RWPE1 (cell line): ENCODE data around the gene STX7.

ENCODE experiments used
- CTCF ChIA-PET: fragments of 350-600 bp; sonication (Branson Sonifier 250); formaldehyde crosslinking; extraction: SDS; loops from one replicate; lab custom pipeline; 2021; lab: Yijun Ruan, JAX
- POLR2A ChIA-PET: fragments of 400-600 bp; formaldehyde crosslinking; extraction: SDS; loops from one replicate; lab custom pipeline; 2020; ENCODE audit warnings: antibody characterized with exemption; ENCODE audit not compliant: low non-redundant PET; lab: Yijun Ruan, JAX
- DNase-seq: peaks from one replicate; pipeline ENCODE4 v3.0.0; 2012; ENCODE audit warnings: low spot score
- H3K27ac ChIP-seq: fragments of 450-650 bp; 2 replicates; pipeline ENCODE4 v1.5.1; 2017
- TF ChIP-seq, protein P1 (sequence below): fragments of 450-650 bp; conservative IDR thresholded peaks from 2 replicates; pipeline ENCODE4 v1.5.1; 2017; ENCODE audit warnings: low read depth, mild to moderate bottlenecking

The STX7 gene

GRCh38 chr6:132482581-132482980, 30.3 kb downstream of the STX7 start:
- DNase-seq, result no peak
- CTCF ChIA-PET, result no interaction called here
- TF ChIP-seq, protein P1, sequence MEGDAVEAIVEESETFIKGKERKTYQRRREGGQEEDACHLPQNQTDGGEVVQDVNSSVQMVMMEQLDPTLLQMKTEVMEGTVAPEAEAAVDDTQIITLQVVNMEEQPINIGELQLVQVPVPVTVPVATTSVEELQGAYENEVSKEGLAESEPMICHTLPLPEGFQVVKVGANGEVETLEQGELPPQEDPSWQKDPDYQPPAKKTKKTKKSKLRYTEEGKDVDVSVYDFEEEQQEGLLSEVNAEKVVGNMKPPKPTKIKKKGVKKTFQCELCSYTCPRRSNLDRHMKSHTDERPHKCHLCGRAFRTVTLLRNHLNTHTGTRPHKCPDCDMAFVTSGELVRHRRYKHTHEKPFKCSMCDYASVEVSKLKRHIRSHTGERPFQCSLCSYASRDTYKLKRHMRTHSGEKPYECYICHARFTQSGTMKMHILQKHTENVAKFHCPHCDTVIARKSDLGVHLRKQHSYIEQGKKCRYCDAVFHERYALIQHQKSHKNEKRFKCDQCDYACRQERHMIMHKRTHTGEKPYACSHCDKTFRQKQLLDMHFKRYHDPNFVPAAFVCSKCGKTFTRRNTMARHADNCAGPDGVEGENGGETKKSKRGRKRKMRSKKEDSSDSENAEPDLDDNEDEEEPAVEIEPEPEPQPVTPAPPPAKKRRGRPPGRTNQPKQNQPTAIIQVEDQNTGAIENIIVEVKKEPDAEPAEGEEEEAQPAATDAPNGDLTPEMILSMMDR, result no peak
- POLR2A ChIA-PET, result no interaction called here
- no peak overlapping the region for H3K27ac ChIP-seq

- TF ChIP-seq, protein P1, result no peak
- H3K27ac ChIP-seq, result no peak overlapping the region
- ChIA-PET CTCF (interaction anchor here (1.0 to 2.0 kb wide), 2 partner anchors 181 to 202 kb away, joined by 3 to 10 read pairs; no protein-coding TSS in a partner anchor), POLR2A (no interaction called here)
- no peak for DNase-seq
Observed at GRCh38 chr6:132481189-132481588, 31.7 kb downstream of the STX7 start.

DNA sequence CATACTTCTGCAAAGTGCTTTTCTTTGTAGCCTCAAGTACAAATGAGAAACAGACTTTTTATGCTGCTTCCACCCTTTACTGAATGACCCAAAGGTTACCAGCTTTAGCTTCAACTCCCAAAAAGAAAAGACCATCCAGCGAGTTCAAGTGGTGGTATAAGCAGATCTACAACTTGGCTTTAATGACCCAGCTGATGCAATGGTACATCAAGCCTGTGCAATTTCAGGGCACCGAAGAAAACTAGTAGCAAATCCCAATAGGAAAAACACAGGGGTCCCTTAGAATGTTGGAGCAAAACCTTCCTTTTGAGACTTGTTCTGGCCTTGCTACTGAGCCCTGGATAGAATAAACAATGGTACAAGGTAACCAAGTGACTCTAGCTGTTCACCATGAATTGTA, 33.8 kb downstream of the STX7 start:
- no peak for DNase-seq
- no peak overlapping the region for H3K27ac ChIP-seq
- ChIA-PET CTCF (no interaction called here), POLR2A (no interaction called here)
- TF ChIP-seq, protein P1, result no peak

- TF ChIP-seq, protein P1, result no peak
- DNase-seq, result no peak
- no peak overlapping the region for H3K27ac ChIP-seq
- ChIA-PET CTCF (no interaction called here), POLR2A (no interaction called here)
Observed at GRCh38 chr6:132478674-132479073, 34.2 kb downstream of the STX7 start.

DNA sequence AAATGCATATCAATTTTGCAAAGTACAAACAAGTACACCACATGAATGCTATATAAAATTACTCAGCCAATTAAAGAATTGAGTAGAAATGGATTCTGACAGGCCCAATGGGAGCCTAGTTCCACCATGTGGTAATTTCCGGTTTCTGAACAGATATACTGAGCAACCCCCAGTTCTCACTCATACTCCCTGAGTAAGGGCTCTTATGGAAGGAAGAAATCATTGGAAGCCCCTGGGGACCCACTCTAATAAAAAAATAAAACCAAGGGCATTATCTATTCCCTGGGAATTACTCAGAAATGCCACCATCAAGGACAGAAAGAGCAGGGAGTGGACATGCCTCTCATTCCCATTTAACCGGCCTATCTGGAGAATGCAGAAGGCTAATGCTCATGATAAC, 34.6 kb downstream of the STX7 start:
- TF ChIP-seq, protein P1, result no peak
- ChIA-PET CTCF (no interaction called here), POLR2A (no interaction called here)
- DNase-seq, result no peak
- H3K27ac ChIP-seq, result no peak overlapping the region

DNA sequence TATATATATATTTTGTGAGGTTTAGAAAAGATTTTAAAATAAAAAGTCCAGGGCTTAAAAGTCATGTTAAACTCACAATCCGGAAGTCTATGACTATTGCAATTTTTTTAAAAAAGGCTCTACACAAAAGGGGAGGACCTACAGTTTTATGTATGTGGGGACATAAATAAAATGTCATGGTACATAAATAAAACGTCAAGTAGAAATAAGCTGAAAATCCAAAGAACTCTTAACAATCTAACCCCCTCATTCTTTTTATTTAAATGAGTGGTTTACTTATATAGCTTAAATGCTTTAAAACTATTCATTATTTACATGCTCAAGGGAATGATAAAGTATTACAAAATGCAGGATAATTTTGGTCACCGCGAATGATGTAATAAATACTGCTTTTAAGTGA, 36.2 kb downstream of the STX7 start:
- TF ChIP-seq, protein P1, result no peak
- CTCF ChIA-PET, result interaction anchor here (1.0 kb wide), 1 partner anchor 13 kb away, joined by 4 read pairs; no protein-coding TSS in a partner anchor
- no peak for DNase-seq
- no peak overlapping the region for H3K27ac ChIP-seq
- POLR2A ChIA-PET, result no interaction called here

- ChIA-PET CTCF (no interaction called here), POLR2A (no interaction called here)
- TF ChIP-seq, protein P1, result no peak
Observed at GRCh38 chr6:132475925-132476324, 37.0 kb downstream of the STX7 start.

More at GRCh38 chr6:132475925-132476324, 37.0 kb downstream of the STX7 start:
- DNase-seq, result no peak
- no peak overlapping the region for H3K27ac ChIP-seq
